K562 (cell line): Measurements from ENCODE around the gene KLK13. TPM values are rescaled to one million over a fixed set of nuclear protein-coding genes. Genes with fewer than 3 reads are reported as not detected.

Experiments
- CREB3 ChIP-seq: fragments of 450-650 bp; conservative IDR thresholded peaks from 2 replicates; pipeline ENCODE4 v1.6.1; 2016; ENCODE audit warnings: missing genetic modification characterization, low read depth, mild to moderate bottlenecking, missing compliant biosample characterization, moderate library complexity
- EGR1 ChIP-seq: fragments of 450-650 bp; conservative IDR thresholded peaks from 2 replicates; pipeline ENCODE4 v1.6.1; 2017; ENCODE audit warnings: mild to moderate bottlenecking
- EP400 ChIP-seq: fragments of 450-650 bp; IDR thresholded peaks from 2 replicates; pipeline ENCODE4 v1.6.1; 2017; ENCODE audit warnings: antibody characterized with exemption, mild to moderate bottlenecking, moderate library complexity
- NFYB ChIP-seq: IDR thresholded peaks from 2 replicates; pipeline ENCODE4 v1.6.1; 2011; ENCODE audit warnings: mild to moderate bottlenecking, moderate library complexity; ENCODE audit not compliant: insufficient read length; ENCODE audit errors: extremely low read depth
- PATZ1 ChIP-seq: fragments of 250-450 bp; sonication (Bioruptor Pico); IDR thresholded peaks from 2 replicates; pipeline ENCODE4 v1.5.0; 2020; ENCODE audit warnings: mild to moderate bottlenecking, borderline replicate concordance
- POLR3G ChIP-seq: IDR thresholded peaks from 2 replicates; pipeline ENCODE4 v1.6.1; 2011; ENCODE audit not compliant: insufficient read length, insufficient replicate concordance; ENCODE audit errors: extremely low read depth
- PYGO2 ChIP-seq: fragments of 450-650 bp; IDR thresholded peaks from 2 replicates; pipeline ENCODE4 v1.6.1; 2016; ENCODE audit warnings: mild to moderate bottlenecking, missing genetic modification characterization, moderate library complexity, missing compliant biosample characterization
- RBM17 ChIP-seq: fragments of 200-400 bp; formaldehyde crosslinking; IDR thresholded peaks from 2 replicates; pipeline ENCODE4 v1.6.1; 2017; ENCODE audit warnings: low read depth, mild to moderate bottlenecking, low read length, borderline replicate concordance
- SMARCB1 ChIP-seq: IDR thresholded peaks from 2 replicates; pipeline ENCODE4 v1.6.1; 2011; ENCODE audit warnings: improper control_type of control experiment, low read depth; ENCODE audit not compliant: insufficient read length
- SRSF1 ChIP-seq: fragments of 200-400 bp; formaldehyde crosslinking; IDR thresholded peaks from 2 replicates; pipeline ENCODE4 v1.6.1; 2017; ENCODE audit warnings: mild to moderate bottlenecking, low read depth, low read length, moderate library complexity
- SRSF3 ChIP-seq: fragments of 200-400 bp; formaldehyde crosslinking; IDR thresholded peaks from 2 replicates; pipeline ENCODE4 v1.6.1; 2016; ENCODE audit warnings: mild to moderate bottlenecking, low read length, moderate library complexity; ENCODE audit not compliant: insufficient read depth
- TAF7 ChIP-seq: fragments of 450-650 bp; IDR thresholded peaks from 2 replicates; pipeline ENCODE4 v1.6.1; 2016; ENCODE audit warnings: missing genetic modification characterization, missing compliant biosample characterization
- ZKSCAN3 ChIP-seq: fragments of 250-450 bp; sonication (Bioruptor Pico); IDR thresholded peaks from 2 replicates; pipeline ENCODE4 v1.4.0; 2020
- ZNF184 ChIP-seq: sonication (generic); formaldehyde crosslinking; IDR thresholded peaks from 2 replicates; pipeline ENCODE4 v1.5.0; 2020; ENCODE audit warnings: missing genetic modification reagents
- ZNF23 ChIP-seq: fragments of 250-450 bp; sonication (Bioruptor Pico); IDR thresholded peaks from 2 replicates; pipeline ENCODE4 v1.4.0; 2020; ENCODE audit warnings: mild to moderate bottlenecking
- ZNF707 ChIP-seq: fragments of 250-450 bp; sonication (Bioruptor Pico); conservative IDR thresholded peaks from 2 replicates; pipeline ENCODE4 v1.8.0; 2022; ENCODE audit warnings: inconsistent platforms, mild to moderate bottlenecking, moderate library complexity
- ZNF766 ChIP-seq: fragments of 200-800 bp; sonication (Bioruptor generic); conservative IDR thresholded peaks from 2 replicates; pipeline ENCODE4 v1.6.1; 2016; ENCODE audit warnings: missing genetic modification characterization, missing compliant biosample characterization
- polyA plus RNA-seq, 8 experiments: library from polyadenylated mRNA; depleted of rRNA in 4 of 8; stranded (reverse) in 5 of 8; unstranded in 3 of 8; fragments of >200 nt; fragmentation: Nextera tagmentation in 2 of 8; fragmentation: Illumina TruSeq in 1 of 8; extraction: Ambion mirVana in 2 of 8; extraction: Trizol in 1 of 8; gene quantifications; 2 replicates each; pipeline versions ENCODE4 v1.2.1 to v1.2.3, GENCODE V29; 2011 to 2014; ENCODE audit warnings: inconsistent platforms in 1 of 8, missing spikeins in 1 of 8
- total RNA-seq, 7 experiments: library from RNA; depleted of rRNA in 6 of 7; stranded (reverse); fragments of >200 nt in 6 of 7; fragmentation: Illumina TruSeq in 2 of 7; extraction: Trizol in 2 of 7; gene quantifications; 2 replicates each; pipeline versions ENCODE4 v1.2.1 to v1.2.3, GENCODE V29; 2011 to 2021; ENCODE audit warnings: low replicate concordance in 1 of 7
- TF ChIP-seq, protein P1 (sequence below): fragments of 150-350 bp; conservative IDR thresholded peaks from 2 replicates; pipeline ENCODE4 v1.6.1; 2014; ENCODE audit warnings: low read length
- TF ChIP-seq, protein P2 (sequence below): fragments of 450-650 bp; IDR thresholded peaks from 2 replicates; pipeline ENCODE4 v1.6.1; 2017; ENCODE audit warnings: antibody characterized with exemption, mild to moderate bottlenecking

KLK13 gene
- total and polyA plus RNA-seq, 9 of the 15 experiments (the other 6 are each of a cell fraction or from before 2014, with no cell fraction given) = 0.72 to 9.0 (median 2.3) TPM

DNA sequence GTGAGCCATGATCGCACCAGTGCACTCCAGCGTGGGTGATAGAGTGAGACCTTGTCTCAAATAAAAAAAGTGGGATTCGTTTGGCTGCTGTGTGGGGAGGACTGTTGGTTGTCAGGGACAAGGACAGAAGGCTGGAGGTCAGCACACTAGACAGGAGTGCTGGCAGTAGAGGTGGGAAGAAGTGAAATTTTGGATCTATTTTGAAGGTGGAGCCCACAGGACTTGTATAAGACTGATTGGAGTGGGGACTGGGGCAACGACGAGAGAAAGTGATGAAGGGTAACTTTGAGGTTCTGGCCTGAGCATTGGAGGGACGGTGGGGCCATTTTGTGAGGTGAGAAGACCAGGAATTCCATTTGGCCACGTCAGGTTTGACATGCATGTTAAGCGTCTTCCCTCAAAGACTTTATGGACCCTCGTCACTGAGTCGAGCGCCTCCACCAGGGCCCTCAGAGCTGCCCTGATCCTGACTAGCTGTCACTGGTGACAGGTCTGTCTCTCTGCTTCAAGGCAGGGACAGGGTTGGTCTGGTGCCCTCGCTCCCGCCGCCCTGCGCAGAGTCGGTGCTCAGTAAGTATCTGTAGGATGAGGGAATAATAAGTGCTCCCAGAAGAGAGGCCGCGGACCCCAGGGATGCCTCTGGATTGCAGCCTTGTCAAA lies 42.6 kb upstream of the KLK13 start (continued):
- TF ChIP-seq CREB3 (tag) (no peak), TAF7 (tag) (no peak), SRSF1 (no peak), NFYB (no peak), SRSF3 (no peak), ZKSCAN3 (CRISPR knock-in tag) (no peak), EGR1 (no peak), POLR3G (no peak), PYGO2 (tag) (no peak), EP400 (no peak), ZNF23 (CRISPR knock-in tag) (no peak), RBM17 (no peak), PATZ1 (no peak), ZNF184 (CRISPR knock-in tag) (no peak), ZNF766 (CRISPR knock-in tag) (no peak), SMARCB1 (no peak), ZNF707 (no peak)
- TF ChIP-seq, protein P1, sequence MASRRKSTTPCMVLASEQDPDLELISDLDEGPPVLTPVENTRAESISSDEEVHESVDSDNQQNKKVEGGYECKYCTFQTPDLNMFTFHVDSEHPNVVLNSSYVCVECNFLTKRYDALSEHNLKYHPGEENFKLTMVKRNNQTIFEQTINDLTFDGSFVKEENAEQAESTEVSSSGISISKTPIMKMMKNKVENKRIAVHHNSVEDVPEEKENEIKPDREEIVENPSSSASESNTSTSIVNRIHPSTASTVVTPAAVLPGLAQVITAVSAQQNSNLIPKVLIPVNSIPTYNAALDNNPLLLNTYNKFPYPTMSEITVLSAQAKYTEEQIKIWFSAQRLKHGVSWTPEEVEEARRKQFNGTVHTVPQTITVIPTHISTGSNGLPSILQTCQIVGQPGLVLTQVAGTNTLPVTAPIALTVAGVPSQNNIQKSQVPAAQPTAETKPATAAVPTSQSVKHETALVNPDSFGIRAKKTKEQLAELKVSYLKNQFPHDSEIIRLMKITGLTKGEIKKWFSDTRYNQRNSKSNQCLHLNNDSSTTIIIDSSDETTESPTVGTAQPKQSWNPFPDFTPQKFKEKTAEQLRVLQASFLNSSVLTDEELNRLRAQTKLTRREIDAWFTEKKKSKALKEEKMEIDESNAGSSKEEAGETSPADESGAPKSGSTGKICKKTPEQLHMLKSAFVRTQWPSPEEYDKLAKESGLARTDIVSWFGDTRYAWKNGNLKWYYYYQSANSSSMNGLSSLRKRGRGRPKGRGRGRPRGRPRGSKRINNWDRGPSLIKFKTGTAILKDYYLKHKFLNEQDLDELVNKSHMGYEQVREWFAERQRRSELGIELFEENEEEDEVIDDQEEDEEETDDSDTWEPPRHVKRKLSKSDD = no peak
- TF ChIP-seq, protein P2, sequence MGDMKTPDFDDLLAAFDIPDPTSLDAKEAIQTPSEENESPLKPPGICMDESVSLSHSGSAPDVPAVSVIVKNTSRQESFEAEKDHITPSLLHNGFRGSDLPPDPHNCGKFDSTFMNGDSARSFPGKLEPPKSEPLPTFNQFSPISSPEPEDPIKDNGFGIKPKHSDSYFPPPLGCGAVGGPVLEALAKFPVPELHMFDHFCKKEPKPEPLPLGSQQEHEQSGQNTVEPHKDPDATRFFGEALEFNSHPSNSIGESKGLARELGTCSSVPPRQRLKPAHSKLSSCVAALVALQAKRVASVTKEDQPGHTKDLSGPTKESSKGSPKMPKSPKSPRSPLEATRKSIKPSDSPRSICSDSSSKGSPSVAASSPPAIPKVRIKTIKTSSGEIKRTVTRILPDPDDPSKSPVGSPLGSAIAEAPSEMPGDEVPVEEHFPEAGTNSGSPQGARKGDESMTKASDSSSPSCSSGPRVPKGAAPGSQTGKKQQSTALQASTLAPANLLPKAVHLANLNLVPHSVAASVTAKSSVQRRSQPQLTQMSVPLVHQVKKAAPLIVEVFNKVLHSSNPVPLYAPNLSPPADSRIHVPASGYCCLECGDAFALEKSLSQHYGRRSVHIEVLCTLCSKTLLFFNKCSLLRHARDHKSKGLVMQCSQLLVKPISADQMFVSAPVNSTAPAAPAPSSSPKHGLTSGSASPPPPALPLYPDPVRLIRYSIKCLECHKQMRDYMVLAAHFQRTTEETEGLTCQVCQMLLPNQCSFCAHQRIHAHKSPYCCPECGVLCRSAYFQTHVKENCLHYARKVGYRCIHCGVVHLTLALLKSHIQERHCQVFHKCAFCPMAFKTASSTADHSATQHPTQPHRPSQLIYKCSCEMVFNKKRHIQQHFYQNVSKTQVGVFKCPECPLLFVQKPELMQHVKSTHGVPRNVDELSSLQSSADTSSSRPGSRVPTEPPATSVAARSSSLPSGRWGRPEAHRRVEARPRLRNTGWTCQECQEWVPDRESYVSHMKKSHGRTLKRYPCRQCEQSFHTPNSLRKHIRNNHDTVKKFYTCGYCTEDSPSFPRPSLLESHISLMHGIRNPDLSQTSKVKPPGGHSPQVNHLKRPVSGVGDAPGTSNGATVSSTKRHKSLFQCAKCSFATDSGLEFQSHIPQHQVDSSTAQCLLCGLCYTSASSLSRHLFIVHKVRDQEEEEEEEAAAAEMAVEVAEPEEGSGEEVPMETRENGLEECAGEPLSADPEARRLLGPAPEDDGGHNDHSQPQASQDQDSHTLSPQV = peak; percentile 15; the same call in 1 of the 2 replicates
